Astrocyte (in vitro differentiated cells and primary cell): Measurements from ENCODE around the gene SIGLEC6. TPM values are rescaled to one million over a fixed set of nuclear protein-coding genes. Genes with fewer than 3 reads are reported as not detected.

Source experiments
- DNase-seq: peaks from one replicate; pipeline ENCODE4 v3.0.0-alpha.2; 2010; ENCODE audit warnings: low read depth
- FAIRE-seq: peaks from 2 replicates; lab custom pipeline; 2011; peaks lifted over from hg19 to GRCh38; lab: Jason Lieb, UNC
- H2AFZ ChIP-seq: 2 replicates; pipeline ENCODE4 v1.6.0; 2012; ENCODE audit warnings: low read depth, low read length, inconsistent platforms
- H3K27ac ChIP-seq: 2 replicates; pipeline ENCODE4 v1.5.1; 2011; ENCODE audit warnings: low read depth, low read length, inconsistent platforms
- H3K27me3 ChIP-seq: 2 replicates; pipeline ENCODE4 v1.6.0; 2011; ENCODE audit warnings: low read length, inconsistent platforms; ENCODE audit not compliant: insufficient read depth
- H3K36me3 ChIP-seq: 2 replicates; pipeline ENCODE4 v1.5.1; 2011; ENCODE audit warnings: low read length, inconsistent platforms; ENCODE audit not compliant: insufficient read depth
- H3K4me1 ChIP-seq: 2 replicates; pipeline ENCODE4 v1.5.1; 2011; ENCODE audit warnings: low read length, inconsistent platforms; ENCODE audit not compliant: insufficient read depth
- H3K4me2 ChIP-seq: 2 replicates; pipeline ENCODE4 v1.6.0; 2012; ENCODE audit warnings: low read length, inconsistent platforms
- H3K4me3 ChIP-seq: 2 replicates; pipeline ENCODE4 v1.5.1; 2011; ENCODE audit warnings: low read depth, mild to moderate bottlenecking, low read length, inconsistent platforms; ENCODE audit not compliant: insufficient read depth
- H3K79me2 ChIP-seq: 2 replicates; pipeline ENCODE4 v1.6.0; 2012; ENCODE audit warnings: mild to moderate bottlenecking, low read length, inconsistent platforms; ENCODE audit not compliant: insufficient read depth
- H3K9ac ChIP-seq: 2 replicates; pipeline ENCODE4 v1.6.0; 2012; ENCODE audit warnings: mild to moderate bottlenecking, low read length, inconsistent platforms
- H3K9me3 ChIP-seq: 2 replicates; pipeline ENCODE4 v1.5.1; 2012; ENCODE audit warnings: low read depth, mild to moderate bottlenecking, low read length, inconsistent platforms; ENCODE audit not compliant: insufficient read depth
- H4K20me1 ChIP-seq: 2 replicates; pipeline ENCODE4 v1.6.0; 2012; ENCODE audit warnings: low read length, inconsistent platforms; ENCODE audit not compliant: insufficient read depth
- H3K27ac Mint-ChIP-seq: one replicate; pipeline ENCODE4 v1.8.0; 2021; ENCODE audit warnings: mild to moderate bottlenecking, mixed read lengths; ENCODE audit not compliant: unreplicated experiment
- H3K27me3 Mint-ChIP-seq: one replicate; pipeline ENCODE4 v1.8.0; 2021; ENCODE audit warnings: low read depth, mixed read lengths; ENCODE audit not compliant: unreplicated experiment
- H3K36me3 Mint-ChIP-seq: one replicate; pipeline ENCODE4 v1.8.0; 2021; ENCODE audit warnings: low read depth, mixed read lengths; ENCODE audit not compliant: unreplicated experiment
- H3K4me1 Mint-ChIP-seq: one replicate; pipeline ENCODE4 v1.8.0; 2021; ENCODE audit warnings: low read depth, mixed read lengths; ENCODE audit not compliant: unreplicated experiment
- H3K4me3 Mint-ChIP-seq: one replicate; pipeline ENCODE4 v1.8.0; 2021; ENCODE audit warnings: mild to moderate bottlenecking, moderate library complexity, mixed read lengths; ENCODE audit not compliant: unreplicated experiment
- H3K9me3 Mint-ChIP-seq: one replicate; pipeline ENCODE4 v1.8.0; 2021; ENCODE audit warnings: mild to moderate bottlenecking, mixed read lengths; ENCODE audit not compliant: unreplicated experiment
- EZH2 ChIP-seq: IDR thresholded peaks from 2 replicates; pipeline ENCODE4 v1.6.1; 2012; ENCODE audit warnings: mild to moderate bottlenecking, low read length, inconsistent platforms; ENCODE audit not compliant: insufficient read depth
- total RNA-seq: library from RNA; stranded (reverse); gene quantifications from 2 replicates; pipeline ENCODE4 v1.2.1, GENCODE V29; 2021
- TF ChIP-seq, protein P1 (sequence below): IDR thresholded peaks from 2 replicates; pipeline ENCODE4 v1.5.1; 2011; ENCODE audit warnings: low read depth, mild to moderate bottlenecking, inconsistent platforms, low read length, moderate library complexity; ENCODE audit not compliant: insufficient read depth

SIGLEC6 gene
- total RNA-seq, 1 donor from 2014 or later, result not detected

DNA sequence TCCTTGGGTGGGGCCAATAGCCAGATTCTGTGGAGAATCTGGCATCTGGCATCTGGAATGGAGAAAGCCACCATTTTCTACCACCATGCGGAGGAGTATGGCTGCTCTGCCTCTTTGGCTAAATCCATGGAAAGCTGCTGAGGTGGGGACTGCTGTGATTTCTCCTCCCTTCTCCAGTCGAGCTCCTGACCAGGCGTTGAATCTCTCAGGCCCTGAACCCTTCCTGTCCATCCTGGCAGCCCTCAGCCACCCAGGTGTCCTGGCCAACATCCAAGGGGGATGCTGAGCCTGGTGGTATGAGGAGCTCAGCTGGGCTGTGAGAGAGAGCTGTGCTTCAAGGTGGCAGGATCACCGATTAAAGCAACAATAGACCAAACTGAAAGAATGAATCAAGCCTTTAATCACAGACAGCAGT lies 17.4 kb upstream of the SIGLEC6 start:
- no peaks in the 10 kb centered on the region for H3K4me1 ChIP-seq
- H3K27me3 ChIP-seq, result no peaks in the 10 kb centered on the region
- Mint-ChIP-seq H3K27ac (no peak overlapping the region), H3K9me3 (peaks cover 11% of the 10 kb centered on the region), H3K4me3 (no peak overlapping the region), H3K4me1 (peaks cover 4% of the 10 kb centered on the region), H3K27me3 (peaks cover 27% of the 10 kb centered on the region), H3K36me3 (no peaks in the 10 kb centered on the region)
- no peak overlapping the region for H3K4me3 ChIP-seq
- no peak overlapping the region for H2AFZ ChIP-seq
- no peaks in the 10 kb centered on the region for H3K79me2 ChIP-seq
- H3K9me3 ChIP-seq, result no peaks in the 10 kb centered on the region
- H3K9ac ChIP-seq, result no peak overlapping the region
- TF ChIP-seq, protein P1, sequence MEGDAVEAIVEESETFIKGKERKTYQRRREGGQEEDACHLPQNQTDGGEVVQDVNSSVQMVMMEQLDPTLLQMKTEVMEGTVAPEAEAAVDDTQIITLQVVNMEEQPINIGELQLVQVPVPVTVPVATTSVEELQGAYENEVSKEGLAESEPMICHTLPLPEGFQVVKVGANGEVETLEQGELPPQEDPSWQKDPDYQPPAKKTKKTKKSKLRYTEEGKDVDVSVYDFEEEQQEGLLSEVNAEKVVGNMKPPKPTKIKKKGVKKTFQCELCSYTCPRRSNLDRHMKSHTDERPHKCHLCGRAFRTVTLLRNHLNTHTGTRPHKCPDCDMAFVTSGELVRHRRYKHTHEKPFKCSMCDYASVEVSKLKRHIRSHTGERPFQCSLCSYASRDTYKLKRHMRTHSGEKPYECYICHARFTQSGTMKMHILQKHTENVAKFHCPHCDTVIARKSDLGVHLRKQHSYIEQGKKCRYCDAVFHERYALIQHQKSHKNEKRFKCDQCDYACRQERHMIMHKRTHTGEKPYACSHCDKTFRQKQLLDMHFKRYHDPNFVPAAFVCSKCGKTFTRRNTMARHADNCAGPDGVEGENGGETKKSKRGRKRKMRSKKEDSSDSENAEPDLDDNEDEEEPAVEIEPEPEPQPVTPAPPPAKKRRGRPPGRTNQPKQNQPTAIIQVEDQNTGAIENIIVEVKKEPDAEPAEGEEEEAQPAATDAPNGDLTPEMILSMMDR, result no peak
- TF ChIP-seq EZH2, result no peak
- no peak for FAIRE-seq
- H3K4me2 ChIP-seq, result no peak overlapping the region
- no peaks in the 10 kb centered on the region for H3K36me3 ChIP-seq
- H4K20me1 ChIP-seq, result no peaks in the 10 kb centered on the region
- H3K27ac ChIP-seq, result no peak overlapping the region
- DNase-seq, result no peak

DNA sequence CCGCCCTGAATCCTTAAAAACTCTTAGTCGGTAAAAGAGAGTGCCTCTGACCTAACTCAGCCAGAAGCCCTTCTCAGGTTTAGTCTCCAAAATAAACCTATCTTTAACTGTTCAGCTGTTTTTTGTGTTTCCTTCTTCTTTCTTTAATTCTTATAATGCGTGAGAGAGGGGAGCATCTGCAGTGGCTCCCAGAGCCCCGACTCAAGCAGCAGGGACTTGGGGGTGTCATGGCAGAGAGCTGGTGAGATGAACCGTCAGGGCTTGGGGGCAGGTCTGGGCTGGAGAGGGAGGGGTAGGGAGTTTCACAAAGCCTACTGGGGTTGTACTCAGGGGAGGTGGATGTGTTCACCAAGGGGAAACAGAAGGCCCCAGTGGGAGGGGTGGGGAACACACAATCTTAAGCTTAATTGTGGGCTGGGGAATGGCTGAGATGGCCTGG lies 16.8 kb upstream of the SIGLEC6 start:
- no peak overlapping the region for H3K27ac Mint-ChIP-seq
- Histone ChIP-seq H3K4me2 (no peak overlapping the region), H2AFZ (no peak overlapping the region), H3K9ac (no peak overlapping the region), H3K4me3 (no peak overlapping the region), H3K9me3 (no peaks in the 10 kb centered on the region), H4K20me1 (no peaks in the 10 kb centered on the region), H3K36me3 (no peaks in the 10 kb centered on the region), H3K27ac (no peak overlapping the region), H3K4me1 (no peaks in the 10 kb centered on the region), H3K27me3 (no peaks in the 10 kb centered on the region), H3K79me2 (no peaks in the 10 kb centered on the region)
- H3K4me3 Mint-ChIP-seq, result no peak overlapping the region
- H3K27me3 Mint-ChIP-seq, result peaks cover 28% of the 10 kb centered on the region
- no peak for TF ChIP-seq EZH2
- TF ChIP-seq, protein P1, result no peak
- no peak for FAIRE-seq
- H3K4me1 Mint-ChIP-seq, result peaks cover 4% of the 10 kb centered on the region
- H3K36me3 Mint-ChIP-seq, result no peaks in the 10 kb centered on the region
- peaks cover 13% of the 10 kb centered on the region for H3K9me3 Mint-ChIP-seq
- no peak for DNase-seq

DNA sequence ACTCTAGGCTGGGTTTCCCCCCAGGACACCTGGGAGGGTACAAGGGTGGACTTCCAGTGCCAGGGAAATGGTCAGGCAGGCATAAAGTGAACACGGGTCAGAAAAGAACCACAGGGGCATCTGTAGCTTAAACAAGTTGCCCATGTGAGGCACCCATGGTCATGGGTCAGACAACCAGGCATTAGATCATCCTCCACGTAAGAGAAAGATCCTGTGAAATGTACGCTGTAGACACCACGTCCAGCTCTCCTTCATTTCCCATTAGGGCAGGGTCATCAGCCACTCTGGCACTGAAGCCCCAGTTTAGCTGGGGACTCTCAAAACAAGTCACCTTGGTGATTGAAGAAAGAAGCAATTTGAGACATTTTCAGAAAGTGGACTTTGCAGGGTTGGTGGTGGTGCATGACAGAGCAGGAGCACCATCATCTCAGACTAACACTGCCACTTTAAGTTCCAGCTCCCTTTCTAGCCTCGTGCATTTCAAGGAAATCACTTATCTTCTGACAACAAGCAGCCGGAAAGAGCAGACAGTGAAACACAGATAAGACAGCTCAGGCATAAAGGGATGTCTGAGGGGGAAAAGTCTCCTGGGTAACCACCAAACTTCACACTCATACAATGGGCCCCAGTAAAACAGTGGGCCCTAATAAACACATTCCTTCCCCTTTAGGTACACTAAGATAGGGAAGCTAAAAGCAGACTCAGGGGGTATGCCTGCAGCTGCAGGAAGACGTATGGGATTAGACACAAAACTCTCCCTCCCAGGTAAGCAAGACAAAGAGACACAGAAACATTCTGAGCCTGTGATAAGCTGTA lies 16.1 kb upstream of the SIGLEC6 start:
- DNase-seq (no peak), FAIRE-seq (no peak)
- Histone ChIP-seq H3K79me2 (no peaks in the 10 kb centered on the region), H3K9ac (no peak overlapping the region), H3K4me2 (no peak overlapping the region), H2AFZ (no peak overlapping the region), H3K36me3 (no peaks in the 10 kb centered on the region), H3K27ac (no peak overlapping the region), H3K4me3 (no peak overlapping the region), H3K27me3 (no peaks in the 10 kb centered on the region), H3K4me1 (no peaks in the 10 kb centered on the region), H3K9me3 (peaks cover 3% of the 10 kb centered on the region), H4K20me1 (no peaks in the 10 kb centered on the region)
- H3K4me1 Mint-ChIP-seq, result peaks cover 4% of the 10 kb centered on the region
- no peaks in the 10 kb centered on the region for H3K36me3 Mint-ChIP-seq
- H3K27me3 Mint-ChIP-seq, result peaks cover 26% of the 10 kb centered on the region
- peaks cover 14% of the 10 kb centered on the region for H3K9me3 Mint-ChIP-seq
- no peak overlapping the region for H3K27ac Mint-ChIP-seq
- no peak overlapping the region for H3K4me3 Mint-ChIP-seq
- TF ChIP-seq, protein P1, result no peak
- TF ChIP-seq EZH2, result no peak
